PC-9 (cell line): ENCODE data around the gene NCSTN.

Experiments
- CTCF ChIP-seq: fragments of 200-600 bp; sonication (generic); conservative IDR thresholded peaks from 2 replicates; pipeline ENCODE4 v1.6.1; 2017; ENCODE audit warnings: mixed run types, antibody characterized with exemption, mild to moderate bottlenecking, moderate library complexity
- EZH2 ChIP-seq: fragments of 200-600 bp; sonication (generic); IDR thresholded peaks from 2 replicates; pipeline ENCODE4 v1.8.0; 2017; ENCODE audit warnings: antibody characterized with exemption, low read depth

- no peak for TF ChIP-seq EZH2
- TF ChIP-seq CTCF: no peak
These were observed 62.2 kb downstream of the NCSTN start for GRCh38 chr1:160405331-160405877.
